Measurements from ENCODE around the gene MAP3K13.
A peak's percentile ranks its signal among the peaks of the same experiment; 100 is the strongest.
"Not testable (repeated sequence)": the region's sequence is repeated elsewhere in the genome, so short reads cannot be mapped to it uniquely, and the experiment has no call there.

The MAP3K13 gene

DNA sequence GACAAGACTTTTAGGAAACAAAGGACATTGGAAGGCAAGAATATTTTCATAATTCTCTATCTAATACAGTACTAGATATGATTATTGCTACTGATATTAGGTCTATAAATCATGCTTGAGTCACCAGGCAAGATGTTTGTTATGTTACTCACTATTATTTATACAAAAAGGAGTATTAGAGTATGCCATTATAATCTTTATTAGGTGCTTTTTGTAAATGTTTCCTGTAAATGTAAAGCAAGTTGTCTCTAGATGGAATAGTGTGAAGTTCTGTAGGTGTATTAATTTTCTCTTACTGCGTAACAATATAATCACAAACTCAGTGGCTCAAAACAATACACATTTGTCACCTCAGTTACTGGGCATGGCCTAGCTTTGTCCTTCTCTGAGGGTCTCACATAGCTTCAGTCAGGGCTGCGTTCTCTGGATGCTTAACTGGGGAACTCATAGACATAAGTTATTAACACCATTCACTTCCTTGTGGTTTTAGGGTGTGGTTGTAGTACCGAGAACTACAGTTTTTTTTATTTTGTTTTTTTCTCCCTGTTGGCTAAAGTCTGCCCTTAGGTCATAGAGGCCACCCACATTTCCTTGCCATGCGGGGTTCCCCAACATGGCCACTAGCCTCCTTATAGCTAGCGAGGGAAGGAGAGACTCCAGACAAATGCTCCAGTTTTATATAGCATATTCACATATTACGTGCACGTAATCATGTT lies 20.3 kb upstream of the MAP3K13 start:
- DNase-seq: no peak

- no peak for DNase-seq
Observed at GRCh38 chr3:185347399-185347798, 15.5 kb upstream of the MAP3K13 start.

DNA sequence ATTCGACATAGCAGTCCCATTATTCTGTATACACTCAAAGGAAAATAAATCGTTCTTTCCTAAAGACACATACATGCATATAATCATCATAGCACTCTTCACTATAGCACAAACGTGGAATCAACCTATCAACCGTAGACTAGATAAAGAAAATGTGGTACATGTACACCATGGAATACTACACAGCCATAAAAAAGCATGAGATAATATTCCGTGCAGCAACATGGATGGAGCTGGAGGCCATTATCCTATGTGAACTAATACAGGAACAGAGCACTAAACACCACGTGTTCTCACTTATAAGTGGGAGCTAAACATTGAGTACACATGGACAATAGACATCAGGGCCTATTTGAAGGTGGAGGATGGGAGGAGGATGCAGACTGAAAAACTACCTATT lies 12.1 kb upstream of the MAP3K13 start:
- DNase-seq: no peak

- DNase-seq: no peak
Observed at GRCh38 chr3:185351396-185351795, 11.5 kb upstream of the MAP3K13 start.

GRCh38 chr3:185353225-185353624 lies 9.7 kb upstream of the MAP3K13 start:
- DNase-seq: no peak

DNA sequence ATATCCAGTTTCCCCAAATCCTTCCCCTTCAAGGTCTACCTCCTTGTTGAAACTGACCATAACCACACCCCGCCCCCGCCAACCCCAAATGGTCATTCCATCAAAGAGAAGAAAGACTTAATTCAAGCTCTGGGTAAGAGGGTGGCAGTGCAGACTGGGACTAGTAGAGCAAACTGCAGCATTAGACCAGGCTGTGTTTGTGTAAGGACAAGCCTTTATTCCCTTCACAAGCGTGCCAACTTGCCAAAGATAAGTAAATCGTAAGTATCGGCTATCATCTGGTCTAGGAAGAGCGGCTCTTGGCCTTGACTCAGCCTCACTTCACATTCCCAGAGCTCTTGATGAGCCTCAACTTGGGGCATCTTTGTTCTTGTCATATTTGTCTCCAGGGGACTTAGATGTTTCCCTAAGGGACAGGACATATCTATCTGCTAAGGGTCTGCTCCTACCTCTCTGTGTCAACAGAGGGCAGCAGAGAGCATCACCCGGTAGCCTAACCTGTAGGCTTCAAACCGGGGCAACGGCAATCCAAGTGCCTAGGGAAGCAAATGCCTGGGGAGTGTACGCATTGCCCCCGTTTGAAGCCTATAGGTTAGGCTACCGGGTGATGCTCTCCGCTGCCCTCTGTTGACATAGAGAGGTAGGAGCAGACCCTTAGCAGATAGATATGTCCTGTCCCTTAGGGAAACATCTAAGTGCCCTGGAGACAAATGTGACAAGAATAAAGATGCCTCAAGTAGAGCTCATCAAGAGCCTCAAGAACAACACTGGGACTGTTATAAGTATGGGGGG lies 8.9 kb upstream of the MAP3K13 start:
- peak; percentile 86 to 91 for DNase-seq

DNA sequence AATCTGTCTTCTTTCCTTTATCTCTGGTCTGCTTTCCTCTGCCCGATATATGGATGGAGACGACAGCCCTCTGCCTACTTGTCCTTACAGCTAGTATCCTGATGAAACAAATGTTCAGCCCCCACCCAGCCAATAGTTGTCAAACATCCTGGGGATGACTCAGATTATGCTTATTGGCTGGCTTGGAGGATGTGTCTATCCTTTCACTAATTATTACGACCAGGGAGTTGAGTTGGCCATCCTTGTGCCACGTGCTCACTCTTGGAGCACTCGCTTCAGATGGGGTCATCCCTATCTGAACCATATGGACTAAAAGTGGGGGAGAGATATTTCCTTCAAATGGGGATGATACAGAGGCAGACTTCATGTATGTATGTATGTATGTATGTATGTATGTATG lies 6.4 kb upstream of the MAP3K13 start:
- DNase-seq: no peak

GRCh38 chr3:185361920-185362319 lies 1.0 kb upstream of the MAP3K13 start:
- no peak for DNase-seq

DNA sequence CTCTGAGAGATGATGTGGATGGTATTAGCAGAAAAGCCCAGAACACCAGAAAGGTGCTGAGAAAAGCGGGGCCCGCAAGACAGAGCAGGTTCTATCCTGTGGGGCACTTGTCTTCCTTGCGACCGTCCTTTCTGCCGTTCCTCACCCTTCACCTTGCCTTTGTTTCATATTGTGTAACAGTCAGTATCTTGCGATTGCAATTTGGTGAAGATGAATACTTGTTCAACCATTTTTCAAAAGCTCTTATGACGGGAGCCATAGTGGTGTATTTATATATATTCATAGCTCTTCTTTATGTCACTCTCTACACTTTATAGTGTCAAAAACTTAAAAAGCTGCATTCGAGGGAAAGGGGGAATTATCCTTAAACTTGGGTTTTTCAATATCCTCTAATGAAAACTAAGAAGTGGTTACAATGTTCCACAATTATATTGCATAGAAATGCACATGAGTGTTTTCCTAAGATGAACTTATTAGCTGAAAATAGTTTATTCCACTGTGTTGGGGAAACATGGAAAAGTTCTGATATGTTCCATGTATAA lies 797 bp downstream of the MAP3K13 start:
- no peak for DNase-seq

DNA sequence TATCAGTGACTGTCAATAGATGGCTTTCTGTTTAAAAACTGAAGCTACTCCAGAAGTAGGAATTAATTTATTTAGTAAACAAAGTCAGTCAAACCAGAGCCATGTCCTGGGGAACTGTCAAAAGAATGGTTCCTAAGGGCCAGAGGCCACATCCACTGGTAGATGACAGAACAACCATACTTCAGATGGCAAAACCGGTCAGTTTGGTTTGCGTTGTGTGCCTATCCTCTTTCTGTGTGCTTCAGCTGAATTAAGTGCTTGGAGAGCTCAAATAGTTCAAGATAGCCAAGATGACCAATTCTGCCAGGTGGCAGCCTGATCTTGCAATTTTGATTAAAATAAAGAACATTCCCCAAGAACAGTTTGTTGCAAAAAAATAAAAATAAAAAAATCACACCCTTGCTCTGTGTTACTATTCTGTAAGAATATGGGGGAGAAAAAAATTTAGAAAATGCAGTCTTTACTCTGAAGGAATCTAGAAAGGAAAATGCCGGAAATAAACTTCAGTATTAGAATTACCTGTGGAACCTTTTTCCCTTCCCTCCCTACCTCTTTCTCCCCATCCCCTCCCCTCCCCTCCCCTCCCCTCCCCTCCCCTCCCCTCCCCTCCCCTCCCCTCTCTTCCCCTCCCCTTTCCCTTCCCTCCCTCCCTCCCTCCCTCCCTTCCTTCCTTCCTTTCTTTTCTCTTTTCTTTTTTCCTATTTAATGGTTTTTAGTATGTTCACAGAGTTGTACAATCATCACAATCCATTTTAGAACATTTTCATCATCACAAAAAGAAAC lies 2.5 kb downstream of the MAP3K13 start:
- DNase-seq: no peak

- DNase-seq: no peak
Observed at GRCh38 chr3:185366074-185366335, 3.1 kb downstream of the MAP3K13 start.

DNA sequence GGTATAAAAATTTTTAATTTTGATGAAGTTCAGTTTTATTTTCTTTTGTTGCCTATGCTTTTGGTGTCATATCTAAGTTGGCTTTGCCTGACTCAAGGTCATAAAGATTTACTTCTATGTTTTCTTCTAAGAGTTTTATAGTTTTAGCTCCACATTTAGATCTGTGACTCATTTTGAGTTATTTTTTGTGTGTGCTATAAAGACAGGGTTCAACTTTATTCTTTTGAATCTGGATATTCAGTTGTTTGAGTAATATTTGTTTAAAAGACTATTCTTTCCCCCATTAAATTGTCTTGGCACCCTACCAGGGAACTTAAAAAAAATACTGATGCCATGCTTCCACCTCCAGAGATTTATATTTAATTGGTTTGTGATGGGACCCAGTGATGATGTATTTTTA lies 4.0 kb downstream of the MAP3K13 start:
- DNase-seq: no peak

DNA sequence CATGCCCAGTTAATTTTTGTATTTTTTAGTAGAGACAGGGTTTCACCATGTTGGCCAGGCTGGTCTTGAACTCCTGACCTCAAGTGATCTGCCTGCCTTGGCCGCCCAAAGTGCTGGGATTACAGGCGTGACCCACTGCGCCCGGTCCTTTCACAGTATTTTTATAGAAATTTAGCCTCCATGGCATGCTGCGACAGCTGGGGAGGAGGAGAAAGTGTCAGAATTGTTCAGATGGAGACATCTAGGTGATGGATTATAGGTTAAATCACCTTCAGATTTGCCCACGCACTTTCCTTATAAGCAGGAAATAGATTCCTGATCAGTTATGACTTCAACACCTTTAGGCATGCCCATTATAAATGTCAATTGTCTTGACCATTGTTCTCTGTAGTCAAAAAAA lies 7.4 kb downstream of the MAP3K13 start:
- not testable (repeated sequence) for DNase-seq

DNA sequence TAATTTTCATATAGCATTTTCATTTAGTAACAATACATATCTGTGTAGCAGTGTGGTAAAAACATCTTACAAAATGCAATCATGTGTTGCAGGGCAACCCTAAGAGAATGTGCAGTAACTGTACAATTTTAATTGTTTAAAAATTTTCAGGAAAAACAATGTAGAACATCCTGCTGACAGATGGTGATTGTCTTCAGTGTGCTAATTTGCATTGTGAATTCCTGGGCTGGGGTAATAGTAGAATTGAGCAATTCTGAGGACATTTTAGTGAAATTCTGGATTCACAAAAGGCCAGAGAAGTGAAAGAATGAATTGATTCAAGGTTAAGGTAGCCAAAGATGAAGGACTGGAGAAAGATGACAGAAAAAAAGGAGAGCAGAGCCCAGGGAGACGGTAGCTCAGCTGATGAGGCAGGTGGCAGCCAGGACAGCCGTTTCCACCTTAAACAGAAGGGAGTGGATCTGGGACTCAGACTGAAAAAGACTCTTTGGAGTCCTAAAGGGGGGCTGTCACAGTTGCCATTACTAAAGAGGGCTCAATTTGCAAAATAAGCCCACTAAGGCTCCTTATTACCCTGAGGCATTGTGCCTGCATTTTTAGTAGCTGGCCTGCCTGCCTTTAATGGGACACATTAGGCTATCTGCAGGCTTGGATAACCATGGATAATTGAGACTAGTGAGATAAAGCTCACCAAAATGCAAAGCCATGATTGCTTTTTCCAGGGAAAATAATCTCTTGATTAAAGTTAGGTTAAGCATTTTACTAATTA lies 8.6 kb downstream of the MAP3K13 start:
- no peak for DNase-seq

DNA sequence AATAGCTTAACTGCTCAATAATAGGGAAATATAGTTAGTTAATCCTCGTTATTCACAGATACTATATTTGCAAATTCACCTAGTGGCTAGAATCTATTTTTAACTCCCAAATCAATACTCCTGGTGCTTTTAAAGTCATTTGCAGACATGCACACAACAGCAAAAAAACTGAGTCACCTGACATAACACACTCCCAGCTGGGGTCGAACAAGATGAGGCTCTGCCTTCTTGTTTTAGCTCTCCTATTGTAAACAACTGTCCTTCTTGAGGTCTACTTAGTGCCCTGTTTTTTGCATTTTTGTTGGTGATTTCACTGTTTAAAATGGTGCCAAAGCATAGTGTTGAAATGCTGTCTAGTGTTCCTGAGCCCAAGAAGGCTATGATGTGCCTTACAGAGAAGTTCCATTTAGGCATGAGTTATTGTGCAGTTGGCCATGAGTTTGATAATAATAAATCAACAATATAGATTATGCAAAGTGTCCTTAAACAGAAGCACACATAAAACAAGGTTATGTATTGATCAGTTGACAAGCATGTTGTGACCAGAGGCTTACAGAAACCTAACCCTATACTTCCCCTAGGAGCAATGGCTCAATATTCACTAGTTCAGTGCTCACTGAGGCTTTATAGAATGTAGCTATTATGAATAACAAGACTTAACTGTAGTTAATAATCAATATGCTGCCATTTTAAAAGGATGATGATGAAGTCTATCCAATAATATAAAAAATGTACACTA lies 18.6 kb downstream of the MAP3K13 start:
- DNase-seq: no peak

GRCh38 chr3:185382154-185382553 lies 19.2 kb downstream of the MAP3K13 start:
- DNase-seq: no peak

GRCh38 chr3:185386515-185386914 lies 23.6 kb downstream of the MAP3K13 start:
- not testable (repeated sequence) for DNase-seq

DNA sequence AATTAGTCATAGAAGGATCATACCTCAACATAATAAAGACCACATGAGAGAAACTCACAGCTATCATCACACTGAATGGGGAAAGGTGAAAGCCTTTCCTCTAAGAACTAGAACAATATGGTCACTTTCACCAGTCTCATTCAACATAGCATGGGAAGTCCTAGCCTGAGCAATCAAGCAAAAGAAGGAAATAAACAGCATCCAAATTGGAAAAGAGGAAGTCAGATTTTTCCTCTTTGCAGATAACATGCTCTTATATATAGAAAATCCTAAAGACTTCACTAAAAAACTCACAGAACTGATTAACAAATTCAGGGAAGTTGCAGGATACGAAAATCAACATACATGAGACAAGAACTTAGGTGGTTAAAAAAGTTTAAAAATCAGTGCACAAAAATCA lies 24.7 kb downstream of the MAP3K13 start:
- no peak for DNase-seq

- DNase-seq: no peak
Observed at GRCh38 chr3:185393055-185393454, 30.1 kb downstream of the MAP3K13 start.

DNA sequence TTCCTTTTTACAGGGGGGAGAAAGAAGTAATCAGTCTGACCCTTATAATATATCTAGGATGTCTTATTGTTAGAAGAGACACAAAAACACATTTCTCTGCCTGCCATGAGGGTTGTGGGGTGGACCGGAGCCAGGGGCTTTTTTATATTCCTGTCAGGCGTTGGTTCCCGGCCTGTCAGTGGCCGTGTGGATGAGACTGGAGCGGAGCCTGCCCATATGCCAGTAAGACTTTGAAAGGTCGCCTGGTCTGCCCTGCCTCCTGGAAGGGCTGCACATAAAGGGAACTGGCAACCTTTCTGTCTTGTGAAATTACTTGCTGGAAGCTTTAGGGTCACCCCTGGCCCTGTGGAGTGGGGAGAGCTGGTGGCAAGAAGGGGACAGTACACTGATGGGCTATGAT lies 34.7 kb downstream of the MAP3K13 start:
- DNase-seq: no peak

GRCh38 chr3:185399737-185400667 lies 37.1 kb downstream of the MAP3K13 start:
- no peak for DNase-seq
